H9 (cell line): ENCODE measurements around the gene AFMID. TPM values are rescaled to one million over a fixed set of nuclear protein-coding genes. Genes with fewer than 3 reads are reported as not detected.

Source experiments
- DNase-seq: peaks from one replicate; pipeline ENCODE4 v3.0.0-alpha.2; 2017
- H2AFZ ChIP-seq: one replicate; pipeline ENCODE4 v1.6.1; 2013; ENCODE audit warnings: mild to moderate bottlenecking, low read length, control low read depth, moderate library complexity
- H2AK5ac ChIP-seq: 2 replicates; pipeline ENCODE4 v1.6.1; 2013; ENCODE audit warnings: low read length, control low read depth, mixed read lengths; ENCODE audit not compliant: insufficient read length
- H2BK120ac ChIP-seq: one replicate; pipeline ENCODE4 v1.6.1; 2013; ENCODE audit warnings: low read depth, mild to moderate bottlenecking, low read length, control low read depth, inconsistent platforms; ENCODE audit not compliant: poor library complexity, severe bottlenecking
- H2BK12ac ChIP-seq: 2 replicates; pipeline ENCODE4 v1.6.1; 2013; ENCODE audit warnings: low read length, control low read depth, mixed read lengths, low read depth; ENCODE audit not compliant: insufficient read length
- H2BK15ac ChIP-seq: 2 replicates; pipeline ENCODE4 v1.6.1; 2013; ENCODE audit warnings: low read depth, low read length, control low read depth
- H2BK20ac ChIP-seq: one replicate; pipeline ENCODE4 v1.6.1; 2013; ENCODE audit warnings: low read depth, mild to moderate bottlenecking, low read length, control low read depth, inconsistent platforms; ENCODE audit not compliant: poor library complexity, severe bottlenecking
- H2BK5ac ChIP-seq: 2 replicates; pipeline ENCODE4 v1.6.1; 2013; ENCODE audit warnings: low read length, control low read depth, mixed read lengths; ENCODE audit not compliant: insufficient read length
- H3K14ac ChIP-seq: 2 replicates; pipeline ENCODE4 v1.6.1; 2013; ENCODE audit warnings: low read length, control low read depth; ENCODE audit not compliant: insufficient read depth
- H3K18ac ChIP-seq: 2 replicates; pipeline ENCODE4 v1.6.1; 2013; ENCODE audit warnings: low read depth, mild to moderate bottlenecking, mixed read lengths, low read length, control low read depth; ENCODE audit not compliant: insufficient read length
- H3K23ac ChIP-seq: 2 replicates; pipeline ENCODE4 v1.6.1; 2013; ENCODE audit warnings: low read length, control low read depth, mixed read lengths, low read depth; ENCODE audit not compliant: insufficient read length
- H3K23me2 ChIP-seq: 2 replicates; pipeline ENCODE4 v1.6.1; 2013; ENCODE audit warnings: low read depth, mild to moderate bottlenecking, mixed read lengths, low read length, control low read depth; ENCODE audit not compliant: insufficient read length, poor library complexity, severe bottlenecking
- H3K27ac ChIP-seq: 2 replicates; pipeline ENCODE4 v1.5.1; 2013; ENCODE audit warnings: low read length, control low read depth, mixed read lengths, low read depth; ENCODE audit not compliant: insufficient read length
- H3K27me3 ChIP-seq: 2 replicates; pipeline ENCODE4 v1.6.1; 2013; ENCODE audit warnings: low read length, control low read depth, inconsistent platforms; ENCODE audit not compliant: insufficient read depth
- H3K4ac ChIP-seq: 2 replicates; pipeline ENCODE4 v1.6.1; 2013; ENCODE audit warnings: low read depth, mild to moderate bottlenecking, control low read depth, inconsistent platforms, low read length, moderate library complexity
- H3K4me1 ChIP-seq: 2 replicates; pipeline ENCODE4 v1.6.1; 2013; ENCODE audit warnings: low read length, control low read depth, inconsistent platforms; ENCODE audit not compliant: insufficient read depth
- H3K4me2 ChIP-seq: 2 replicates; pipeline ENCODE4 v1.6.1; 2013; ENCODE audit warnings: low read length, control low read depth, mixed read lengths; ENCODE audit not compliant: insufficient read length, insufficient read depth
- H3K56ac ChIP-seq: 2 replicates; pipeline ENCODE4 v1.6.1; 2013; ENCODE audit warnings: low read depth, mild to moderate bottlenecking, mixed read lengths, low read length, control low read depth; ENCODE audit not compliant: insufficient read length
- H3K79me1 ChIP-seq: 2 replicates; pipeline ENCODE4 v1.6.1; 2013; ENCODE audit warnings: low read depth, mild to moderate bottlenecking, moderate library complexity, low read length, control low read depth, inconsistent platforms; ENCODE audit not compliant: insufficient read depth, poor library complexity, severe bottlenecking
- H3K79me2 ChIP-seq: 2 replicates; pipeline ENCODE4 v1.6.1; 2013; ENCODE audit warnings: low read length, control low read depth, inconsistent platforms; ENCODE audit not compliant: insufficient read depth
- H3K9ac ChIP-seq: 2 replicates; pipeline ENCODE4 v1.6.1; 2013; ENCODE audit warnings: low read length, control low read depth, mixed read lengths; ENCODE audit not compliant: insufficient read length; ENCODE audit errors: extremely low read depth
- H3K9me3 ChIP-seq: one replicate; pipeline ENCODE4 v1.6.1; 2013; ENCODE audit warnings: low read depth, low read length, inconsistent platforms; ENCODE audit not compliant: control insufficient read depth
- H3T11ph ChIP-seq: one replicate; pipeline ENCODE4 v1.6.1; 2013; ENCODE audit warnings: mild to moderate bottlenecking, low read length, control low read depth, inconsistent platforms
- H4K20me1 ChIP-seq: one replicate; pipeline ENCODE4 v1.6.1; 2013; ENCODE audit not compliant: control insufficient read depth, insufficient read length, insufficient read depth
- H4K5ac ChIP-seq: 2 replicates; pipeline ENCODE4 v1.6.1; 2013; ENCODE audit warnings: low read depth, mild to moderate bottlenecking, mixed read lengths, low read length, control low read depth; ENCODE audit not compliant: insufficient read length
- H4K8ac ChIP-seq: replicated peaks from 2 replicates; pipeline ENCODE4 v1.6.1; 2013; ENCODE audit warnings: low read length, control low read depth, mixed read lengths, low read depth; ENCODE audit not compliant: insufficient read length
- H4K91ac ChIP-seq: 2 replicates; pipeline ENCODE4 v1.6.1; 2013; ENCODE audit warnings: low read depth, mild to moderate bottlenecking, moderate library complexity, mixed read lengths, low read length, control low read depth; ENCODE audit not compliant: insufficient read length
- H3K27ac Mint-ChIP-seq, 3 experiments: 2 replicates in 2 of 3; 3 replicates in 1 of 3; pipeline ENCODE4 v1.8.0; 2020 to 2021; ENCODE audit warnings: mixed read lengths in 3 of 3, mild to moderate bottlenecking in 1 of 3, moderate library complexity in 1 of 3
- H3K27me3 Mint-ChIP-seq: 2 replicates; pipeline ENCODE4 v1.8.0; 2021; ENCODE audit warnings: low read depth, mild to moderate bottlenecking, moderate library complexity, mixed read lengths
- H3K36me3 Mint-ChIP-seq, 3 experiments: 2 replicates in 2 of 3; 3 replicates in 1 of 3; pipeline ENCODE4 v1.8.0; 2020 to 2021; ENCODE audit warnings: low read depth in 3 of 3, mixed read lengths in 3 of 3; ENCODE audit not compliant: insufficient read depth in 1 of 3
- H3K4me1 Mint-ChIP-seq, 2 experiments: 2 replicates each; pipeline ENCODE4 v1.8.0; 2020; ENCODE audit warnings: mixed read lengths in 2 of 2
- H3K4me3 Mint-ChIP-seq, 2 experiments: 2 replicates in 1 of 2; 3 replicates in 1 of 2; pipeline ENCODE4 v1.8.0; 2020 to 2021; ENCODE audit warnings: mild to moderate bottlenecking in 2 of 2, mixed read lengths in 2 of 2, moderate library complexity in 1 of 2
- H3K9me3 Mint-ChIP-seq, 2 experiments: 2 replicates in 1 of 2; 3 replicates in 1 of 2; pipeline ENCODE4 v1.8.0; 2020; ENCODE audit warnings: mild to moderate bottlenecking in 2 of 2, mixed read lengths in 2 of 2, moderate library complexity in 1 of 2
- CTCF ChIP-seq: fragments of 200-600 bp; sonication (generic); conservative IDR thresholded peaks from 3 replicates; pipeline ENCODE4 v1.8.0; 2021; ENCODE audit warnings: antibody characterized with exemption, mild to moderate bottlenecking
- WGBS: extraction: QIAGEN DNeasy Blood & Tissue Kit; methylation state at CpG from one replicate; pipeline ENCODE4 v1.1.7; 2013; ENCODE audit warnings: missing lambda C conversion rate, low lambda C conversion rate, mixed read lengths; ENCODE audit not compliant: insufficient read length; ENCODE audit errors: extremely low coverage; 5-methylcytosine and 5-hydroxymethylcytosine counted together
- total RNA-seq: library from RNA; stranded (reverse); gene quantifications from 2 replicates; pipeline ENCODE4 v1.2.1, GENCODE V29; 2021

AFMID gene
- total RNA-seq, 1 experiment from 2014 or later = 64.1 TPM

- no CpG with 5 or more reads among the region's 10 CpGs for WGBS
- H3K27me3 ChIP-seq = no peaks in the 10 kb centered on the region
- H3K4me2 ChIP-seq = no peak overlapping the region
- no peak for DNase-seq
- H4K91ac ChIP-seq = no peak overlapping the region
- H3K27ac Mint-ChIP-seq = peak overlapping the region in 1 of 3 experiments; percentile 87; a peak in 2 of 7 replicates
- no peak overlapping the region for H2BK5ac ChIP-seq
- no peak overlapping the region for H2BK12ac ChIP-seq
- H3K56ac ChIP-seq = no peak overlapping the region
- no peak overlapping the region for H3K23ac ChIP-seq
- H3K9ac ChIP-seq = no peak overlapping the region
- H3K18ac ChIP-seq = no peak overlapping the region
- H4K8ac ChIP-seq = no peak overlapping the region
- peaks cover 47 to 61% (median 59%) of the 10 kb centered on the region in 3 experiments for H3K36me3 Mint-ChIP-seq
- H3K79me2 ChIP-seq = peaks cover 9% of the 10 kb centered on the region; the same call in 1 of the 2 replicates
- H2BK15ac ChIP-seq = no peak overlapping the region
- no peak overlapping the region for H2AK5ac ChIP-seq
- no peak overlapping the region for H2BK120ac ChIP-seq
- no peaks in the 10 kb centered on the region for H3K9me3 Mint-ChIP-seq
- no peaks in the 10 kb centered on the region for H4K20me1 ChIP-seq
- H3T11ph ChIP-seq = no peak overlapping the region
- no peak overlapping the region for H3K14ac ChIP-seq
- H4K5ac ChIP-seq = no peak overlapping the region
- H2BK20ac ChIP-seq = no peak overlapping the region
- no peaks in the 10 kb centered on the region for H3K9me3 ChIP-seq
- H3K27ac ChIP-seq = no peak overlapping the region
- peaks cover 2% of the 10 kb centered on the region for H3K79me1 ChIP-seq
- no peaks in the 10 kb centered on the region for H3K27me3 Mint-ChIP-seq
- peak overlapping the region; percentile 62 to 84; a peak in 3 of 5 replicates for H3K4me3 Mint-ChIP-seq
- TF ChIP-seq CTCF = no peak
- H3K4me1 ChIP-seq = no peaks in the 10 kb centered on the region
- H3K23me2 ChIP-seq = peaks cover 6% of the 10 kb centered on the region
- no peak overlapping the region for H3K4ac ChIP-seq
- H2AFZ ChIP-seq = no peak overlapping the region
- peaks cover 24 to 31% of the 10 kb centered on the region in 2 experiments for H3K4me1 Mint-ChIP-seq
Measured at GRCh38 chr17:78184351-78184750, 2.8 kb upstream of the AFMID start.
